ENCODE data around the gene ALKBH4. TPM values are rescaled to one million over a fixed set of nuclear protein-coding genes. Genes with fewer than 3 reads are reported as not detected.
"Not testable (repeated sequence)": the region's sequence is repeated elsewhere in the genome, so short reads cannot be mapped to it uniquely, and the experiment has no call there.

Gene ALKBH4
- total and polyA plus RNA-seq, 10 of the 15 experiments (the other 5 are each of a cell fraction or from before 2014, with no cell fraction given) = 4.1 to 16.9 (median 11.3) TPM

GRCh38 chr7:102464577-102465280 is at the start of gene ALKBH4, which contains the start of gene LRWD1 (continued):
- TF ChIP-seq ZNF207 (IDR thresholded peaks at IDR 0.05; ENCODE audit: borderline replicate concordance) (0 out of 2 replicates have a peak, but pooled peaks have one; percentile 76), FOXM1 (IDR thresholded peaks at IDR 0.05; ENCODE audit: low read depth, low read length) (no peak)
- TF ChIP-seq, protein P1, sequence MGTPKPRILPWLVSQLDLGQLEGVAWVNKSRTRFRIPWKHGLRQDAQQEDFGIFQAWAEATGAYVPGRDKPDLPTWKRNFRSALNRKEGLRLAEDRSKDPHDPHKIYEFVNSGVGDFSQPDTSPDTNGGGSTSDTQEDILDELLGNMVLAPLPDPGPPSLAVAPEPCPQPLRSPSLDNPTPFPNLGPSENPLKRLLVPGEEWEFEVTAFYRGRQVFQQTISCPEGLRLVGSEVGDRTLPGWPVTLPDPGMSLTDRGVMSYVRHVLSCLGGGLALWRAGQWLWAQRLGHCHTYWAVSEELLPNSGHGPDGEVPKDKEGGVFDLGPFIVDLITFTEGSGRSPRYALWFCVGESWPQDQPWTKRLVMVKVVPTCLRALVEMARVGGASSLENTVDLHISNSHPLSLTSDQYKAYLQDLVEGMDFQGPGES (IDR thresholded peaks at IDR 0.05) = no peak; the same call in 1 of the 2 replicates

DNA sequence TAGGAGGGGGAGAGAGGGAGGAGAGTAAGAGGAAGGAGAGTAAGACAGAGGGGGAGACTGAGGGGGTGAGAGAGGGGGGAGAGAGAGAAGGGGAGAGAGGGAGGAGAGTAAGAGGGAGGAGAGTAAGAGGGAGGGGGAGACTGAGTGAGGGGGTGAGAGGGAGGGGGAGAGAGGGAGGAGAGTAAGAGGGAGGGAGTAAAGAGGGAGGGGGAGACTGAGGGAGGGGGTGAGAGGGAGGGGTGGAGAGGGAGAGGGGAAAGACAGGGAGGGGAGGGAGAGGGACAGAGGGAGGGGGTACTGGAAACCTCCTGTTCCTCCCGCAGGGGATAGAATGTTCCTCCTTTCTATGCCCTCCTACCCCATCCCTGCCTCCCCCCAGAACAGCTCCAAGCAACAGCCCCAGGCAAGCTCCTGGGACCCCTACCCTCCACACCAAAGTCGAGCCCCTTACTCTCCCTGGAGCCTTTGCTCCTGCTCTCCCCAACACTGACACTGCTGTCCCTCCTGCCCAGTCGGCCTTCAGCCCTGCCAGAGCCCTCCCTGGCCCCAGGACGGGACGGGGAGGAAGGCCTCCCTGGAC is 48.1 kb upstream of the ALKBH4 start:
- H3K79me2 ChIP-seq (ENCODE audit: control insufficient read depth, insufficient read depth, low read length); SMC1A ChIA-PET (ENCODE audit: uncharacterized antibody, unreplicated experiment); H3K27me3 ChIP-seq (replicated peaks in 1 of 2; ENCODE audit: control insufficient read depth in 2 of 2, insufficient read depth in 2 of 2, low read length in 1 of 2); BruUV-seq (replicated peaks); H3K9ac ChIP-seq (ENCODE audit: control insufficient read depth, insufficient read depth, low read length); H2AFZ ChIP-seq (ENCODE audit: control insufficient read depth, low read depth, low read length); DNase-seq (ENCODE audit: low read depth, low spot score); H3K36me3 ChIP-seq (ENCODE audit: control insufficient read depth in 2 of 2, insufficient read depth in 2 of 2, low read length in 1 of 2); POLR2A ChIA-PET; H4K20me1 ChIP-seq (ENCODE audit: control insufficient read depth, insufficient read depth); intact Hi-C loops (cut with micrococcal nuclease; ENCODE audit: unreplicated experiment); H3K9me3 ChIP-seq (replicated peaks; ENCODE audit: control insufficient read depth, insufficient read depth, low read length); ATAC-seq; H3K4me1 ChIP-seq (ENCODE audit: control insufficient read depth, insufficient read depth, low read length); CTCF ChIA-PET; in situ Hi-C loops (cut with MboI); RAD21 ChIA-PET (ENCODE audit: unreplicated experiment); FAIRE-seq: not testable (repeated sequence)
- Histone ChIP-seq H3K4me3 (peak overlapping the region; percentile 32; the same call in 1 of the 2 replicates), H3K27ac (ENCODE audit: control insufficient read depth, insufficient read depth) (peak overlapping the region; percentile 48; the same call in 1 of the 2 replicates), H3K4me2 (ENCODE audit: control insufficient read depth, insufficient read depth) (peak overlapping the region; percentile 64; the same call in 1 of the 2 replicates)
- 36% methylated on average over 4 of the region's 5 CpGs for WGBS (ENCODE audit: insufficient coverage, insufficient replicate concordance, low lambda C conversion rate, missing lambda C conversion rate)

- H3K4me1 ChIP-seq (ENCODE audit: control insufficient read depth, insufficient read depth, low read length); in situ Hi-C loops (cut with MboI); intact Hi-C loops (cut with micrococcal nuclease; ENCODE audit: unreplicated experiment); H3K4me2 ChIP-seq (ENCODE audit: control insufficient read depth, insufficient read depth); SMC1A ChIA-PET (ENCODE audit: uncharacterized antibody, unreplicated experiment); H3K27me3 ChIP-seq (replicated peaks in 1 of 2; ENCODE audit: control insufficient read depth in 2 of 2, insufficient read depth in 2 of 2, low read length in 1 of 2); H3K9me3 ChIP-seq (replicated peaks; ENCODE audit: control insufficient read depth, insufficient read depth, low read length); H4K20me1 ChIP-seq (ENCODE audit: control insufficient read depth, insufficient read depth); BruUV-seq (replicated peaks); H3K4me3 ChIP-seq; H3K79me2 ChIP-seq (ENCODE audit: control insufficient read depth, insufficient read depth, low read length); DNase-seq (ENCODE audit: low read depth, low spot score); CTCF ChIA-PET; POLR2A ChIA-PET; H3K36me3 ChIP-seq (ENCODE audit: control insufficient read depth in 2 of 2, insufficient read depth in 2 of 2, low read length in 1 of 2); H2AFZ ChIP-seq (ENCODE audit: control insufficient read depth, low read depth, low read length); H3K9ac ChIP-seq (ENCODE audit: control insufficient read depth, insufficient read depth, low read length); RAD21 ChIA-PET (ENCODE audit: unreplicated experiment); H3K27ac ChIP-seq (ENCODE audit: control insufficient read depth, insufficient read depth): not testable (repeated sequence)
- ATAC-seq (peak; percentile 64), FAIRE-seq (peak; percentile 59)
- WGBS (ENCODE audit: insufficient coverage, insufficient replicate concordance, low lambda C conversion rate, missing lambda C conversion rate) = no CpG with 5 or more reads among the region's 30 CpGs
Measured at GRCh38 chr7:102511860-102512522, 47.3 kb upstream of the ALKBH4 start.

GRCh38 chr7:102510575-102510974 is 45.9 kb upstream of the ALKBH4 start:
- SMC1A ChIA-PET (ENCODE audit: uncharacterized antibody, unreplicated experiment); H3K27ac ChIP-seq (ENCODE audit: control insufficient read depth, insufficient read depth); H2AFZ ChIP-seq (ENCODE audit: control insufficient read depth, low read depth, low read length); H3K27me3 ChIP-seq (replicated peaks in 1 of 2; ENCODE audit: control insufficient read depth in 2 of 2, insufficient read depth in 2 of 2, low read length in 1 of 2); H3K9ac ChIP-seq (ENCODE audit: control insufficient read depth, insufficient read depth, low read length); H3K36me3 ChIP-seq (ENCODE audit: control insufficient read depth in 2 of 2, insufficient read depth in 2 of 2, low read length in 1 of 2); H4K20me1 ChIP-seq (ENCODE audit: control insufficient read depth, insufficient read depth); H3K4me2 ChIP-seq (ENCODE audit: control insufficient read depth, insufficient read depth); FAIRE-seq; in situ Hi-C loops (cut with MboI); intact Hi-C loops (cut with micrococcal nuclease; ENCODE audit: unreplicated experiment); H3K9me3 ChIP-seq (replicated peaks; ENCODE audit: control insufficient read depth, insufficient read depth, low read length); CTCF ChIA-PET; ATAC-seq; H3K79me2 ChIP-seq (ENCODE audit: control insufficient read depth, insufficient read depth, low read length); H3K4me1 ChIP-seq (ENCODE audit: control insufficient read depth, insufficient read depth, low read length); DNase-seq (ENCODE audit: low read depth, low spot score); H3K4me3 ChIP-seq; BruUV-seq (replicated peaks); POLR2A ChIA-PET; RAD21 ChIA-PET (ENCODE audit: unreplicated experiment): not testable (repeated sequence)
- WGBS (ENCODE audit: insufficient coverage, insufficient replicate concordance, low lambda C conversion rate, missing lambda C conversion rate) = 19% methylated on average over 3 of the region's 8 CpGs

All from GM12878 (cell line).